ENCODE results near the gene VPS33A. TPM values are rescaled to one million over a fixed set of nuclear protein-coding genes. Genes with fewer than 3 reads are reported as not detected.

The VPS33A gene
- total and polyA plus RNA-seq, 10 of the 15 experiments (the other 5 are each of a cell fraction or from before 2014, with no cell fraction given) = 7.7 to 33.6 (median 21.6) TPM

- no peaks in the 10 kb centered on the region for H3K4me1 ChIP-seq (ENCODE audit: control insufficient read depth, insufficient read depth, low read length)
- WGBS (ENCODE audit: insufficient coverage, insufficient replicate concordance, low lambda C conversion rate, missing lambda C conversion rate) = 50% methylated on average over 1 of the region's 1 CpG
- no peak for ATAC-seq
- H3K4me2 ChIP-seq (ENCODE audit: control insufficient read depth, insufficient read depth) = no peak overlapping the region
- H3K79me2 ChIP-seq (ENCODE audit: control insufficient read depth, insufficient read depth, low read length) = no peaks in the 10 kb centered on the region
- RAD21 ChIA-PET (ENCODE audit: unreplicated experiment) = no interaction called here
- no peak overlapping the region for H3K27ac ChIP-seq (ENCODE audit: control insufficient read depth, insufficient read depth)
- no peak for FAIRE-seq
- POLR2A ChIA-PET = no interaction called here
- H4K20me1 ChIP-seq (ENCODE audit: control insufficient read depth, insufficient read depth) = no peaks in the 10 kb centered on the region
- BruUV-seq (replicated peaks) = no TSS peak
- intact Hi-C loops (cut with micrococcal nuclease; ENCODE audit: unreplicated experiment) = no loop called here
- CTCF ChIA-PET = no interaction called here
- no peak overlapping the region for H3K9ac ChIP-seq (ENCODE audit: control insufficient read depth, insufficient read depth, low read length)
- no peak overlapping the region for H2AFZ ChIP-seq (ENCODE audit: control insufficient read depth, low read depth, low read length)
- no peak for TF ChIP-seq YY1 (IDR thresholded peaks at IDR 0.05; ENCODE audit: low read depth, low read length)
- no peak for TF ChIP-seq YBX1 (IDR thresholded peaks at IDR 0.05)
- TF ChIP-seq EED (IDR thresholded peaks at IDR 0.05; ENCODE audit: low read depth) = no peak
- no peak for TF ChIP-seq SIN3A (IDR thresholded peaks at IDR 0.05; ENCODE audit: low read depth, low read length)
- no peak for TF ChIP-seq ATF2 (IDR thresholded peaks at IDR 0.05; ENCODE audit: low read length)
- no peak for TF ChIP-seq STAT3 (IDR thresholded peaks at IDR 0.05; ENCODE audit: low read depth, low read length)
- TF ChIP-seq CEBPZ (IDR thresholded peaks at IDR 0.05; ENCODE audit: low read depth, low read length) = no peak
- no peak for TF ChIP-seq RB1 (IDR thresholded peaks at IDR 0.05; ENCODE audit: borderline replicate concordance)
- no peak for TF ChIP-seq RUNX3 (IDR thresholded peaks at IDR 0.05; ENCODE audit: low read length)
- TF ChIP-seq SKIL (IDR thresholded peaks at IDR 0.05; ENCODE audit: low read depth, poor library complexity, severe bottlenecking) = no peak
- TF ChIP-seq IRF5 (IDR thresholded peaks at IDR 0.05; ENCODE audit: borderline replicate concordance) = no peak
- no peak for TF ChIP-seq IKZF1 (conservative IDR thresholded peaks at IDR 0.05)
- no peak for TF ChIP-seq SMC3 (IDR thresholded peaks at IDR 0.05; ENCODE audit: borderline replicate concordance, low read length)
- TF ChIP-seq TBL1XR1 (IDR thresholded peaks at IDR 0.05; ENCODE audit: low read depth, low read length) = no peak
- TF ChIP-seq CEBPB (IDR thresholded peaks at IDR 0.05; ENCODE audit: borderline replicate concordance in 1 of 2, low read depth in 2 of 2, low read length in 2 of 2) = no peak
- no peaks in the 10 kb centered on the region for H3K36me3 ChIP-seq (ENCODE audit: control insufficient read depth in 2 of 2, insufficient read depth in 2 of 2, low read length in 1 of 2)
- SMC1A ChIA-PET (ENCODE audit: uncharacterized antibody, unreplicated experiment) = no interaction called here
- no peak overlapping the region for H3K4me3 ChIP-seq
- peaks cover 0 to 2% of the 10 kb centered on the region in 2 experiments; a peak in 2 of 4 replicates for H3K27me3 ChIP-seq (replicated peaks in 1 of 2; ENCODE audit: control insufficient read depth in 2 of 2, insufficient read depth in 2 of 2, low read length in 1 of 2)
- H3K9me3 ChIP-seq (replicated peaks; ENCODE audit: control insufficient read depth, insufficient read depth, low read length) = peaks cover 3% of the 10 kb centered on the region; the same call in 1 of the 3 replicates
- DNase-seq (ENCODE audit: low read depth, low spot score) = no peak
- in situ Hi-C loops (cut with MboI) = no loop called here
Observed at GRCh38 chr12:122197612-122197966, 68.7 kb downstream of the VPS33A start.
